Raji (cell line): ENCODE measurements around the gene SLC30A2.

ENCODE experiments used
- POLR2A ChIP-seq: IDR thresholded peaks from 2 replicates; pipeline ENCODE4 v1.6.1; 2011; ENCODE audit warnings: low read depth, low read length, control low read depth; ENCODE audit not compliant: insufficient read depth

SLC30A2 gene, protein sequence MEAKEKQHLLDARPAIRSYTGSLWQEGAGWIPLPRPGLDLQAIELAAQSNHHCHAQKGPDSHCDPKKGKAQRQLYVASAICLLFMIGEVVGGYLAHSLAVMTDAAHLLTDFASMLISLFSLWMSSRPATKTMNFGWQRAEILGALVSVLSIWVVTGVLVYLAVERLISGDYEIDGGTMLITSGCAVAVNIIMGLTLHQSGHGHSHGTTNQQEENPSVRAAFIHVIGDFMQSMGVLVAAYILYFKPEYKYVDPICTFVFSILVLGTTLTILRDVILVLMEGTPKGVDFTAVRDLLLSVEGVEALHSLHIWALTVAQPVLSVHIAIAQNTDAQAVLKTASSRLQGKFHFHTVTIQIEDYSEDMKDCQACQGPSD

DNA sequence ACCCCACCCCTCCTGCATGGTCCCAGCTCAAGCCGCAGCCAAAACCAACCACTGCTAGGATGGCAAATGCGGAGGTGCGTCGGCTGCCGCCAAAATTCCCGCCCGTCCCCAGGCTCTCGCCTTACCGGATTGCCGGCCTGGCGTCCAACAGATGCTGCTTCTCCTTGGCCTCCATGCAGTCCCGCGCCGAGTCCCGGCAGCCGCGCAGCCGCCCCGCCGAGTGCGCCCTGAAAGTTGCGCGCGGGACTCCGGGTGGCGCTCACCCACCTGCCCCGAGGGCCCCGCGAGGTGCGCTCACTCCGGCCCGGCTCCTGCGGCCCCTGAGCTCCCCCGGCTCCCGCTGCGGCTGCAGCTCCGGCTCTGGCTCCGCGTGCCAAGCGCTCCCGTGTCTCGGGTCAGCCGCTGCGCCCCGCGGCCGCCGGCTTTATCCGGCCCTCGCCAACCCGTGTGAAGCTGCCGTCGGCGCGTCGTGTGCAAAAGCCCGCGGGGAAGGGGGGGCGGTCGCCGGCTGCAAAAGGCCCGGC is at the start of gene SLC30A2:
Gene SLC30A2 (minus strand): TSS at position 397 of the 524 bp plus-strand sequence. CDS start 222 bp downstream, at position 175.
- TF ChIP-seq POLR2A = no peak

- no peak for TF ChIP-seq POLR2A
These were observed 48.9 kb upstream of the SLC30A2 start for GRCh38 chr1:26094677-26095383.

- TF ChIP-seq POLR2A = no peak
These were observed 48.3 kb upstream of the SLC30A2 start for GRCh38 chr1:26094076-26094669.

DNA sequence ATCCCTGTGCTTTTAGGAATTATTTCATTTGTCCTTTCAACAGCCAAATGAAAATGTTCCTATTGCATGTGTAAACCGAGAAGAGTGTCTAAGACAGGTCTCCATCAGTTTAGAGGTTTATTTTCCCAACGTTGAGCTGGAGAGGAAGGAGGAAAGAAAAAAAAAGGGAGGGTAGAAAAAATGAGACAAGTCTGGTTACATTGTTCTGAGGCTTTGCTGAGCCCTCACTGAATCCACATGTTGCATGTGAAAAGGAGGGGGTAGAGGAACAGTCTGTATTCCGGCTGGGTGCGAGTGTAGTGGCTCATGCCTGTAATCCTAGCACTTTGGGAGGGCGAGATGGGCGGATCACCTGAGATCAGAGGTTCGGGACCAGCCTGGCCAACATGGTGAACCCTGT is 46.5 kb upstream of the SLC30A2 start:
- no peak for TF ChIP-seq POLR2A

DNA sequence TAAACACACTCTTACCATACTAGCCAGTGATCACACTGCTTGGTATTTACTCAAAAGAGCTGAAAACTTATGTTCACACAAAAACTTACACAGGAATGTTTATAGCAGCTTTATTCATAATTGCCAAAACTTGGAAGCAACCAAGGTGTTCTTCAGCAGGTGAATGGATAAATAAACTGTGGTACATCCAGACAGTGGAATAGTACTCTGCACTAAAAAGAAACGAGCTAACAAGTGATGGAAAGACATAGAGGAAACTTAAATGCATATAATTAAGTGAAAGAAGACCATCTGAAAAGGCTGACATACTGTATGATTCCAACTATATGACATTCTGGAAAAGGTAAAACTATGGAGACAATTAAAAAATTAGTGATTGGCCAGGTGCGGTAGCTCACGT is 45.0 kb upstream of the SLC30A2 start:
- TF ChIP-seq POLR2A = no peak

GRCh38 chr1:26089125-26089524 is 43.2 kb upstream of the SLC30A2 start:
- no peak for TF ChIP-seq POLR2A

DNA sequence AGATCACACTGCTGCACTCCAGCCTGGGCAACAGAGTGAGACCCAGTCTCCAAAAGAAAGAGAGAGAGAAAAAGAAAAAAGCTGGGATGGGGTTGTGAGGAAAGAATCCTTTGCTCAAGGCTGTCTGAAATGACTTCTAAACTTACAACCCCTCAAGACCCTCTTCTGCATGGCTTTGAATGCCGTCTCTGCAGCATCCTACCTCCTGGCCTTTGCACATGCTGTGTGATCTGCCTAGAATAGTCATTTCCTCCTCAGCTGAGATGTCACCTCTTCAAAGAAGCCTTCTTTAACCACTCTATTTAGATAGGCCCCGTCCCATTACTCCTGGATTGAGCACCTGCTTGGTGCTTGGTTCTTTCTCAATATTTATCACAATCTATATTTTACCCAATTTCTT is 38.9 kb upstream of the SLC30A2 start:
- no peak for TF ChIP-seq POLR2A

GRCh38 chr1:26084091-26084561 is 38.2 kb upstream of the SLC30A2 start:
- no peak for TF ChIP-seq POLR2A

DNA sequence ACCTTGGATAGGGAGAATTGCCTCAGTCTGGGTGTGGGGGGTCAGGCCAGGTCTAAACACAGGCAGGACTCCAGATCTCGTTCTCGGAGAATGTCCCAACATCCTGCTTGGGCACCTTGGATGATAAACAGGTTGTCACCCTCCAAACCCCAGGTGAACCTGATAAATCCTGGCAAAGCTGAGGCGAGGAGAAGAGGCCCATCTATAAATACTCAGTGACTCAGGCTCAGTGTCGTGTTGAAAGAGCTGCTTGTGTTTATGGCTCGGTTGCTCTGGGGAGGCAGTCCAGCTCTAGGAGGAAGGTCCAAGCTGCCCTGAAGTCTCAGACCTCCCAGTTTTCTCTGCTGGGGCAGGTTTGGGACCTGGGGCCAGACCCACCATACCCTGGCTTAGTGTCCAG is 37.3 kb upstream of the SLC30A2 start:
- no peak for TF ChIP-seq POLR2A

- TF ChIP-seq POLR2A = no peak
These were observed 36.1 kb upstream of the SLC30A2 start for GRCh38 chr1:26082020-26082350.

- no peak for TF ChIP-seq POLR2A
These were observed 35.5 kb upstream of the SLC30A2 start for GRCh38 chr1:26081267-26082019.

GRCh38 chr1:26079960-26080814 is 34.3 kb upstream of the SLC30A2 start:
- no peak for TF ChIP-seq POLR2A

GRCh38 chr1:26079178-26079563 is 33.3 kb upstream of the SLC30A2 start:
- no peak for TF ChIP-seq POLR2A
